LNCaP clone FGC (cell line): ENCODE results near the gene MT2A.

ENCODE experiments used
- DNase-seq: peaks from one replicate; pipeline ENCODE4 v3.0.0-alpha.2; 2011; ENCODE audit warnings: low read depth
- H3K4me3 ChIP-seq: 2 replicates; pipeline ENCODE4 v1.5.1; 2011; ENCODE audit warnings: mild to moderate bottlenecking, low read depth, low read length, control low read depth
- TF ChIP-seq, protein P1 (sequence below): IDR thresholded peaks from 2 replicates; pipeline ENCODE4 v1.5.1; 2012; ENCODE audit warnings: mild to moderate bottlenecking; ENCODE audit not compliant: control insufficient read depth, insufficient read depth; ENCODE audit errors: extremely low read depth

MT2A gene

GRCh38 chr16:56606476-56607108, 1.8 kb upstream of the MT2A start:
- TF ChIP-seq, protein P1, sequence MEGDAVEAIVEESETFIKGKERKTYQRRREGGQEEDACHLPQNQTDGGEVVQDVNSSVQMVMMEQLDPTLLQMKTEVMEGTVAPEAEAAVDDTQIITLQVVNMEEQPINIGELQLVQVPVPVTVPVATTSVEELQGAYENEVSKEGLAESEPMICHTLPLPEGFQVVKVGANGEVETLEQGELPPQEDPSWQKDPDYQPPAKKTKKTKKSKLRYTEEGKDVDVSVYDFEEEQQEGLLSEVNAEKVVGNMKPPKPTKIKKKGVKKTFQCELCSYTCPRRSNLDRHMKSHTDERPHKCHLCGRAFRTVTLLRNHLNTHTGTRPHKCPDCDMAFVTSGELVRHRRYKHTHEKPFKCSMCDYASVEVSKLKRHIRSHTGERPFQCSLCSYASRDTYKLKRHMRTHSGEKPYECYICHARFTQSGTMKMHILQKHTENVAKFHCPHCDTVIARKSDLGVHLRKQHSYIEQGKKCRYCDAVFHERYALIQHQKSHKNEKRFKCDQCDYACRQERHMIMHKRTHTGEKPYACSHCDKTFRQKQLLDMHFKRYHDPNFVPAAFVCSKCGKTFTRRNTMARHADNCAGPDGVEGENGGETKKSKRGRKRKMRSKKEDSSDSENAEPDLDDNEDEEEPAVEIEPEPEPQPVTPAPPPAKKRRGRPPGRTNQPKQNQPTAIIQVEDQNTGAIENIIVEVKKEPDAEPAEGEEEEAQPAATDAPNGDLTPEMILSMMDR = no peak
- no peak overlapping the region for H3K4me3 ChIP-seq
- peak; percentile 58 for DNase-seq

DNA sequence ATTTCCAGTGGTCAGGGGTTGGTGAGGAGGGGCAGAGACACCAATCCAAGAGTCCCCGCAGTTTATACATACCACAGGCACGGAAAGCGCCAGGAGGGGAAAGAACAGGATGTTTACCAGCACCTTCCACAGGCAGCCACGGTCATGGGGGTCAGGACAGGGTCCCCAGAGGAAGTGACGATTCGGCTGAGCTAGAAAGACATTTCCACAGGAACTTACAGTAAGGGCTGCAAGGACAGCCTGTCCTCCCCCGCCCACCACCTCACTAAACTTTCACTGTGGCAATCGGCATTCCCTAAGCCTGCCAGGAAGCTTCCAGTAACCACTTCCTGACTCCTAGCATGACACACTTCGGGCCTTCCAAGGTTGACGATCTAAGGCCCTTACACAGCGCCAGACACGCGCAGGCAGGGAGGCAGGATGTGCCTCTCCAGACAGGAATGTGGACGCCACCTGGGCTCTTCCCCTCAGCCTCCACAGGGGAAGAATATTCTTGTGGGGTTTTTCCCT, 1.2 kb upstream of the MT2A start:
- TF ChIP-seq, protein P1 = no peak
- H3K4me3 ChIP-seq = no peak overlapping the region
- no peak for DNase-seq

DNA sequence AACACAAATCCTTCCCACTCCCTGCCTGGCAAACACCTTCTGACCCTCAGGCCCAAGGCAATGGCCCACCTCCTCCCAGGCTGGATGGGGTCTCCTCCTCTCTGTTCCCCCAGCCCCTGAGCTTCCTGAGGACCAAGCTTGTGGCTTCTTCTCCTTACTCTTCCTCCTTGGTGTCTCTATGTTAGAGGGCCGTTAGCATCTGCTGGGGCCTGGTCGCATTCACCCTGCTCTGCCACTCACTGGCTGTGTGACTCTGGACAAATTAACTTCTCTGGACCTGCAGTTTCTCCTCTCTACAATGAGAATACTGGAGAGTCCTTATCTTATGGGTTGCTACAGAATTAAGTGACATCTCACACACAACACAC, 725 bp upstream of the MT2A start:
- TF ChIP-seq, protein P1 = no peak
- DNase-seq = no peak
- peak overlapping the region; percentile 30; the same call in 1 of the 2 replicates for H3K4me3 ChIP-seq

- no peak for DNase-seq
- TF ChIP-seq, protein P1 = peak; percentile 21
- H3K4me3 ChIP-seq = peak overlapping the region; percentile 59
Observed at GRCh38 chr16:56608876-56609462, 585 bp downstream of the MT2A start.

DNA sequence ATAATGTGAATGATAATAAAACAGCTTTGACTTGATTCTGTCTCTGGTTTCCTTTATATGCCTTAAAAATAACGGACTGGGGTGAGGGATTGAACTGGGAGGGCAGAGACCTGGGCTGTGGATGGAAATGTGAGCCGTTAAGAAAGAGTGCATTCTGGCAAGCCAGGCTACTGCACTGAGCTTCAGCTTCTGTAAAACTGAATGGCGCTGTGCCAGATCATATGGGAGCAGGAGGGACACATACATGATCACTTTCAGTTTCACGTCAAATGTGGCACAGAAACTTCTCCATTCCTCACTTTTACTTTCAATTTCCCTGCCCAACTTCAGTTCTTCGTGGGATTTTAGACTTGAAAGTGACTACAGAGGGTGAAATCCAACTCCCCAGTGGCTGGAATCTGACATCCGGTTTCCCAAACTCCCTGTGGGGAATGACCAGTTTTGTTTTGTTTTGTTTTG, 1.1 kb downstream of the MT2A start:
- TF ChIP-seq, protein P1 = no peak
- DNase-seq = no peak
- peak overlapping the region; percentile 59 for H3K4me3 ChIP-seq

- DNase-seq = no peak
- TF ChIP-seq, protein P1 = no peak
- H3K4me3 ChIP-seq = no peak overlapping the region
Observed at GRCh38 chr16:56610017-56610608, 1.7 kb downstream of the MT2A start.

DNA sequence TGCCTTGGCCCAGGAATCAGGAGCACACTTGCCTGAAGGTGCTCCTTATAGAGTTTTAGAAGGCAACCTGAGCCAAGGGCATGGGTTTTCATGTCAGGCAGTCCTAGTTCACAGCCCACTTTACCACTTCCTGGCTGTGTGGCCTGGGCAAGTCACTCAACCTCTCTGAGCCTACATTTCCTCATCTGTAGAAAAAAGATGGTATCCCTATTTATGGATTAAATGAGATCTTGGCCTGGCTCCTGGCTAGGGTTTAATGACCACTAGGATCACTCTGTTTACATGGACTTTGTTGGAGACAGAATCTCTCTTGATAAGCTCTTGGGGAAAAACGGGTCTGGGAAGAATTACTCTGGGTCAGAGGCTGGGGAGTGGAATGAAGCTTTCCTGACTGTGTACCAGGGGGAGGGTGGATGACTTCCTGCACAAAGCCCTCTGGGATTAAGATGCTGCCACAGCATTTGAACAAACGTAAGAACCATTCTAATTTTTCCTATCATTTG, 2.3 kb downstream of the MT2A start:
- H3K4me3 ChIP-seq = no peak overlapping the region
- TF ChIP-seq, protein P1 = no peak
- DNase-seq = no peak
